B cell (primary cell): ENCODE results near the gene MAN2A2. TPM values are rescaled to one million over a fixed set of nuclear protein-coding genes. Genes with fewer than 3 reads are reported as not detected.

Experiments
- ATAC-seq: fragments of 200-7000 bp; cut with Tn5 transposase; one replicate; pipeline ENCODE4 v1.10.0; 2021; ENCODE audit warnings: low read depth, mild to moderate bottlenecking, moderate number of reproducible peaks, moderate library complexity
- CTCF ChIA-PET: fragments of 350-600 bp; sonication (Branson Sonifier 250); formaldehyde crosslinking; loops from one replicate; lab custom pipeline; 2021; ENCODE audit warnings: antibody characterized with exemption, inconsistent platforms; lab: Charles Lee
- POLR2A ChIA-PET: fragments of 350-600 bp; sonication (Branson Sonifier 250); formaldehyde crosslinking; loops from one replicate; lab custom pipeline; 2021; ENCODE audit warnings: antibody characterized with exemption; lab: Charles Lee
- DNase-seq: peaks from one replicate; pipeline ENCODE4 v3.0.0; 2013
- H2AFZ ChIP-seq: 2 replicates; pipeline ENCODE4 v1.6.1; 2012; ENCODE audit warnings: mild to moderate bottlenecking, low read depth, low read length; ENCODE audit not compliant: insufficient read depth, poor library complexity, severe bottlenecking
- H3K27ac ChIP-seq, 2 donors: 1 replicate in 1 of 2; 2 replicates in 1 of 2; pipeline ENCODE4 v1.5.1; 2012 to 2013; ENCODE audit warnings: low read length in 2 of 2, mild to moderate bottlenecking in 2 of 2, moderate library complexity in 1 of 2
- H3K27me3 ChIP-seq, 4 experiments: fragments of 200-600 bp in 1 of 4; sonication (generic) in 1 of 4; replicated peaks in 1 of 4; 1 replicate in 2 of 4; 2 replicates in 2 of 4; pipeline versions ENCODE4 v1.6.1 to v1.7.0; 2013 to 2016; ENCODE audit warnings: low read length in 3 of 4, mild to moderate bottlenecking in 2 of 4, mixed read lengths in 1 of 4, moderate library complexity in 1 of 4; ENCODE audit not compliant: insufficient read depth in 4 of 4, control insufficient read depth in 3 of 4; ENCODE audit errors: control extremely low read depth in 1 of 4
- H3K36me3 ChIP-seq, 2 experiments: replicated peaks in 1 of 2; 1 replicate in 1 of 2; 2 replicates in 1 of 2; pipeline versions ENCODE4 v1.6.1 to v1.7.1; 2013; ENCODE audit warnings: low read length in 1 of 2; ENCODE audit not compliant: insufficient read depth in 2 of 2, control insufficient read depth in 1 of 2; ENCODE audit errors: control extremely low read depth in 1 of 2, extremely low read depth in 1 of 2
- H3K4me1 ChIP-seq, 2 donors: fragments of 200-600 bp in 1 of 2; sonication (generic) in 1 of 2; 1 replicate in 1 of 2; 2 replicates in 1 of 2; pipeline versions ENCODE4 v1.5.1 to v1.6.1; 2013 to 2017; ENCODE audit warnings: low read length in 2 of 2; ENCODE audit not compliant: control insufficient read depth in 2 of 2, insufficient read depth in 2 of 2
- H3K4me2 ChIP-seq: replicated peaks from 2 replicates; pipeline ENCODE3; 2012; ENCODE audit warnings: mild to moderate bottlenecking, low read depth, low read length; ENCODE audit not compliant: poor library complexity, severe bottlenecking
- H3K4me3 ChIP-seq, 5 experiments: fragments of 200-600 bp in 1 of 5; sonication (generic) in 1 of 5; 1 replicate in 3 of 5; 2 replicates in 2 of 5; pipeline versions ENCODE4 v1.5.1 to v1.7.0; 2011 to 2016; ENCODE audit warnings: low read length in 4 of 5, mild to moderate bottlenecking in 4 of 5, low read depth in 2 of 5, control low read depth in 1 of 5, moderate library complexity in 1 of 5; ENCODE audit not compliant: insufficient read depth in 1 of 5; ENCODE audit errors: control extremely low read depth in 1 of 5, extremely low read depth in 1 of 5
- H3K79me2 ChIP-seq: fragments of 200-600 bp; sonication (generic); one replicate; pipeline ENCODE4 v1.6.0; 2016; ENCODE audit warnings: low read length; ENCODE audit not compliant: control insufficient read depth, insufficient read depth
- H3K9ac ChIP-seq: fragments of 200-600 bp; sonication (generic); 2 replicates; pipeline ENCODE4 v1.6.1; 2017; ENCODE audit warnings: mild to moderate bottlenecking, low read length, moderate library complexity
- H3K9me3 ChIP-seq, 3 donors: one replicate each; pipeline versions ENCODE4 v1.6.1 to v1.7.1; 2013; ENCODE audit warnings: low read length in 2 of 3; ENCODE audit not compliant: control insufficient read depth in 2 of 3, insufficient read depth in 1 of 3; ENCODE audit errors: control extremely low read depth in 1 of 3
- H4K20me1 ChIP-seq: 2 replicates; pipeline ENCODE4 v1.6.0; 2012; ENCODE audit warnings: mild to moderate bottlenecking, low read length; ENCODE audit not compliant: insufficient read depth, control insufficient read depth, poor library complexity, severe bottlenecking
- H3K27ac Mint-ChIP-seq: one replicate; pipeline ENCODE4 v1.8.0; 2021; ENCODE audit warnings: mixed read lengths
- H3K27me3 Mint-ChIP-seq: one replicate; pipeline ENCODE4 v1.8.0; 2021; ENCODE audit warnings: mixed read lengths
- H3K4me1 Mint-ChIP-seq: one replicate; pipeline ENCODE4 v1.8.0; 2021; ENCODE audit warnings: mixed read lengths
- H3K4me3 Mint-ChIP-seq: one replicate; pipeline ENCODE4 v1.8.0; 2021; ENCODE audit warnings: mixed read lengths
- H3K9me3 Mint-ChIP-seq: one replicate; pipeline ENCODE4 v1.8.0; 2022; ENCODE audit warnings: mixed read lengths; ENCODE audit not compliant: insufficient read depth
- CTCF ChIP-seq: fragments of 200-600 bp; IDR thresholded peaks from one replicate; pipeline ENCODE4 v1.8.0; 2022; ENCODE audit warnings: antibody characterized with exemption, mild to moderate bottlenecking
- EZH2 ChIP-seq: IDR thresholded peaks from 2 replicates; pipeline ENCODE4 v1.6.1; 2012; ENCODE audit warnings: borderline replicate concordance, low read depth, mild to moderate bottlenecking, moderate library complexity, low read length; ENCODE audit not compliant: insufficient read depth, poor library complexity, severe bottlenecking
- WGBS: methylation state at CpG from one replicate; pipeline ENCODE4 v1.1.5; 2013; ENCODE audit warnings: missing lambda C conversion rate; ENCODE audit not compliant: insufficient coverage; 5-methylcytosine and 5-hydroxymethylcytosine counted together
- intact Hi-C: fragments of 100-400 bp; cut with micrococcal nuclease; formaldehyde crosslinking; loops from one replicate; pipeline ENCODE4 v1.10.0; 2022
- polyA plus RNA-seq: library from polyadenylated mRNA; depleted of rRNA; stranded (reverse); fragments of >200 nt; gene quantifications from 2 replicates; pipeline ENCODE4 v1.2.3, GENCODE V29; 2012
- total RNA-seq, 2 donors: library from RNA; stranded (reverse); fragments of 120-200 nt in 1 of 2; gene quantifications; 1 replicate in 1 of 2; 2 replicates in 1 of 2; pipeline versions ENCODE4 v1.2.3 to v1.2.4, GENCODE V29; 2013 to 2022

The MAN2A2 gene
- total and polyA plus RNA-seq, 2 donors (not counting 1 experiment from before 2014, with no cell fraction given), result 180 to 234 TPM

- Mint-ChIP-seq H3K4me1 (peaks cover 22% of the 10 kb centered on the region), H3K9me3 (no peaks in the 10 kb centered on the region), H3K27ac (no peak overlapping the region), H3K27me3 (no peaks in the 10 kb centered on the region), H3K4me3 (no peak overlapping the region)
- TF ChIP-seq EZH2, result no peak
- no peak for TF ChIP-seq CTCF
- Histone ChIP-seq H4K20me1 (peaks cover 47% of the 10 kb centered on the region), H2AFZ (no peak overlapping the region), H3K9me3 (no peaks in the 10 kb centered on the region), H3K27me3 (no peaks in the 10 kb centered on the region), H3K4me3 (no peak overlapping the region), H3K4me1 (peaks cover 15 to 23% of the 10 kb centered on the region in 2 donors), H3K9ac (no peak overlapping the region), H3K4me2 (no peak overlapping the region), H3K36me3 (peaks cover 0 to 48% of the 10 kb centered on the region in 2 experiments), H3K79me2 (peaks cover 35% of the 10 kb centered on the region), H3K27ac (no peak overlapping the region)
- POLR2A ChIA-PET, result no interaction called here
- CTCF ChIA-PET, result interaction anchor here (1.2 kb wide), 1 partner anchor 10 kb away, joined by 3 read pairs; no protein-coding TSS in a partner anchor
- WGBS, result 99% methylated on average over 12 of the region's 12 CpGs
- DNase-seq (no peak), ATAC-seq (no peak)
- intact Hi-C loops, result no loop called here
Observed at GRCh38 chr15:90875549-90875981, 27.5 kb upstream of the MAN2A2 start.

DNA sequence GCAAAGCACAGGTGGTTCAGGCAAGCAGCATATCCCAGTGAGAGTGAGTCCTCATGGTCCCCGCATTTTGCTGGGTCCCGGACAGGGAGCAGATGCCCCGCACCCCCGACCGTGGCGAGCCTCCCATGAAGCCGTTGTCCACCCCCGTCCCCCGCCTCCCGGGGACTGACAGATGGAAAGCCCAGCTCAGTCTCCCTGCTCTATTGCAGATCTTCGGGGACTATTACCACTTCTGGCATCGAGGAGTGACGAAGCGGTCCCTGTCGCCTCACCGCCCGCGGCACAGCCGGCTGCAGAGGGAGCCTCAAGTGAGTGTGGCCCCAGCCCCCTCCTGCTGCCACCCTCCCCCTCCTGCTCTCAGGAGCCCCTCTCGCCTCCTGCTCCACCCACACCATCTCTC, 27.1 kb upstream of the MAN2A2 start:
- H3K4me3 ChIP-seq, result no peak overlapping the region
- H3K36me3 ChIP-seq, result peaks cover 0 to 52% of the 10 kb centered on the region in 2 experiments
- H3K9me3 ChIP-seq, result no peaks in the 10 kb centered on the region
- H3K27ac ChIP-seq, result no peak overlapping the region
- WGBS, result 97% methylated on average over 18 of the region's 20 CpGs
- TF ChIP-seq CTCF (no peak), EZH2 (no peak)
- H3K4me2 ChIP-seq, result no peak overlapping the region
- Mint-ChIP-seq H3K4me1 (peaks cover 18% of the 10 kb centered on the region), H3K27me3 (no peaks in the 10 kb centered on the region), H3K27ac (no peak overlapping the region), H3K4me3 (no peak overlapping the region), H3K9me3 (no peaks in the 10 kb centered on the region)
- no peak for DNase-seq
- ChIA-PET POLR2A (no interaction called here), CTCF (interaction anchor here (1.2 kb wide), 1 partner anchor 9 kb away, joined by 3 read pairs; no protein-coding TSS in a partner anchor)
- intact Hi-C loops, result no loop called here
- H3K9ac ChIP-seq, result no peak overlapping the region
- no peak for ATAC-seq
- H3K79me2 ChIP-seq, result peaks cover 35% of the 10 kb centered on the region
- H2AFZ ChIP-seq, result no peak overlapping the region
- peaks cover 47% of the 10 kb centered on the region for H4K20me1 ChIP-seq
- peaks cover 11 to 18% of the 10 kb centered on the region in 2 donors for H3K4me1 ChIP-seq
- no peaks in the 10 kb centered on the region for H3K27me3 ChIP-seq
